Lower leg skin (tissue), 3 donors: ENCODE results near the gene IFITM1.

ENCODE experiments used
- POLR2A ChIP-seq, 2 donors: fragments of 450-650 bp; IDR thresholded peaks; one replicate each; pipeline ENCODE4 v1.6.1; 2016 to 2017; ENCODE audit warnings: antibody characterized with exemption in 2 of 2, mild to moderate bottlenecking in 1 of 2, moderate library complexity in 1 of 2
- TF ChIP-seq, protein P1 (sequence below), 3 donors: fragments of 450-650 bp; IDR thresholded peaks; one replicate each; pipeline ENCODE4 v1.5.1; 2016; ENCODE audit warnings: antibody characterized with exemption in 3 of 3, mild to moderate bottlenecking in 3 of 3, moderate library complexity in 2 of 3

DNA sequence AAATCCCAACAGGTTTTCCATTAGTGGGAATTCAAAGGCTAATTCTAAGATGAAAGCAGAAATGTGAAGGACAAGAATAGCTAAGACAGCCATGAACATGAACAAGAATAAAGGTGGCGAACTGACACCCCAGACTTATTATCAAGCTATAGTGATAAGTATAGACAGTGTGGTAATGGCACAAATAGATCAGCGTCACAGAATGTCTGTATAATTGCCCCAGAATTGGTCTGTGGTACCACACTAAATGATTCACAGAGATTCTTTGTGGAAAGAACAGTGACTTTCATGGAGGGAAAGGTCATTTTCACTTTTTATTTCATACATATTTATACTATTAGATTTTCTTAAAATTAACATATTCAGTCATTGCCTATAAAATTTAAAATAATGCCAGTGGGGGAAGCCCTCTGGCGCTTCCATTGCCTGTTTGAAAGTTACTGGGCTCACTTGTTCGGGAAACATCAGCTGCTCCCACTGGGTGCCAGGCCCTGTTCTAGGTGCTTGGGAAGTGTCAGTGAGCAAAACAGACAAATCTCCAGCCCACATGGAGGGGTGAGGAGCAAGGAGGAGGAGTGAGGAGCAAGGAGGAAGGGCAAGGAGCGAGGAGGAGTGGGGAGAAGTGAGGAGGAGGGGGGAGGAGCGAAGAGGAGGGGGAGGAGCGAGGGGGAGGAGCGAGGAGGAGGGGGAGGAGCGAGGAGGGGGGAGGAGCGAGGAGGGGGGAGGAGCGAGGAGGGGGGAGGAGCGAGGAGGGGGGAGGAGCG, 47.0 kb upstream of the IFITM1 start:
- no peak for TF ChIP-seq POLR2A (IDR thresholded peaks at IDR 0.05)
- TF ChIP-seq, protein P1, sequence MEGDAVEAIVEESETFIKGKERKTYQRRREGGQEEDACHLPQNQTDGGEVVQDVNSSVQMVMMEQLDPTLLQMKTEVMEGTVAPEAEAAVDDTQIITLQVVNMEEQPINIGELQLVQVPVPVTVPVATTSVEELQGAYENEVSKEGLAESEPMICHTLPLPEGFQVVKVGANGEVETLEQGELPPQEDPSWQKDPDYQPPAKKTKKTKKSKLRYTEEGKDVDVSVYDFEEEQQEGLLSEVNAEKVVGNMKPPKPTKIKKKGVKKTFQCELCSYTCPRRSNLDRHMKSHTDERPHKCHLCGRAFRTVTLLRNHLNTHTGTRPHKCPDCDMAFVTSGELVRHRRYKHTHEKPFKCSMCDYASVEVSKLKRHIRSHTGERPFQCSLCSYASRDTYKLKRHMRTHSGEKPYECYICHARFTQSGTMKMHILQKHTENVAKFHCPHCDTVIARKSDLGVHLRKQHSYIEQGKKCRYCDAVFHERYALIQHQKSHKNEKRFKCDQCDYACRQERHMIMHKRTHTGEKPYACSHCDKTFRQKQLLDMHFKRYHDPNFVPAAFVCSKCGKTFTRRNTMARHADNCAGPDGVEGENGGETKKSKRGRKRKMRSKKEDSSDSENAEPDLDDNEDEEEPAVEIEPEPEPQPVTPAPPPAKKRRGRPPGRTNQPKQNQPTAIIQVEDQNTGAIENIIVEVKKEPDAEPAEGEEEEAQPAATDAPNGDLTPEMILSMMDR (IDR thresholded peaks at IDR 0.05), result no peak
